Lower leg skin (tissue), 3 donors: ENCODE results near the gene GRID2IP.

Experiments used
- POLR2A ChIP-seq, 2 donors: fragments of 450-650 bp; IDR thresholded peaks; one replicate each; pipeline ENCODE4 v1.6.1; 2016 to 2017; ENCODE audit warnings: antibody characterized with exemption in 2 of 2, mild to moderate bottlenecking in 1 of 2, moderate library complexity in 1 of 2
- TF ChIP-seq, protein P1 (sequence below), 3 donors: fragments of 450-650 bp; IDR thresholded peaks; one replicate each; pipeline ENCODE4 v1.5.1; 2016; ENCODE audit warnings: antibody characterized with exemption in 3 of 3, mild to moderate bottlenecking in 3 of 3, moderate library complexity in 2 of 3

GRCh38 chr7:6497994-6498393 is 53.3 kb downstream of the GRID2IP start:
- TF ChIP-seq, protein P1, sequence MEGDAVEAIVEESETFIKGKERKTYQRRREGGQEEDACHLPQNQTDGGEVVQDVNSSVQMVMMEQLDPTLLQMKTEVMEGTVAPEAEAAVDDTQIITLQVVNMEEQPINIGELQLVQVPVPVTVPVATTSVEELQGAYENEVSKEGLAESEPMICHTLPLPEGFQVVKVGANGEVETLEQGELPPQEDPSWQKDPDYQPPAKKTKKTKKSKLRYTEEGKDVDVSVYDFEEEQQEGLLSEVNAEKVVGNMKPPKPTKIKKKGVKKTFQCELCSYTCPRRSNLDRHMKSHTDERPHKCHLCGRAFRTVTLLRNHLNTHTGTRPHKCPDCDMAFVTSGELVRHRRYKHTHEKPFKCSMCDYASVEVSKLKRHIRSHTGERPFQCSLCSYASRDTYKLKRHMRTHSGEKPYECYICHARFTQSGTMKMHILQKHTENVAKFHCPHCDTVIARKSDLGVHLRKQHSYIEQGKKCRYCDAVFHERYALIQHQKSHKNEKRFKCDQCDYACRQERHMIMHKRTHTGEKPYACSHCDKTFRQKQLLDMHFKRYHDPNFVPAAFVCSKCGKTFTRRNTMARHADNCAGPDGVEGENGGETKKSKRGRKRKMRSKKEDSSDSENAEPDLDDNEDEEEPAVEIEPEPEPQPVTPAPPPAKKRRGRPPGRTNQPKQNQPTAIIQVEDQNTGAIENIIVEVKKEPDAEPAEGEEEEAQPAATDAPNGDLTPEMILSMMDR (IDR thresholded peaks at IDR 0.05), result no peak
- TF ChIP-seq POLR2A (IDR thresholded peaks at IDR 0.05), result no peak
